H1 (cell line): ENCODE measurements around the gene KLHDC10. TPM values are rescaled to one million over a fixed set of nuclear protein-coding genes. Genes with fewer than 3 reads are reported as not detected.

Experiments
- CTCF ChIA-PET: fragments of 300-600 bp; sonication (Branson Sonifier 250); formaldehyde crosslinking; loops from one replicate; lab custom pipeline; 2021; ENCODE audit not compliant: partially characterized antibody; lab: Charles Lee
- POLR2A ChIA-PET: fragments of 300-600 bp; sonication (Branson Sonifier 250); formaldehyde crosslinking; loops from one replicate; lab custom pipeline; 2021; ENCODE audit warnings: inconsistent platforms; ENCODE audit not compliant: partially characterized antibody; lab: Charles Lee
- DNase-seq, 2 experiments: peaks; one replicate each; pipeline versions ENCODE4 v3.0.0 to v3.0.0-alpha.2; 2010 to 2022; ENCODE audit warnings: low spot score in 2 of 2, low read depth in 1 of 2, mixed read lengths in 1 of 2
- FAIRE-seq: peaks from 2 replicates; lab custom pipeline; 2011; peaks lifted over from hg19 to GRCh38; lab: Jason Lieb, UNC
- H2AFZ ChIP-seq: 2 replicates; pipeline ENCODE4 v1.8.1; 2012; ENCODE audit warnings: low read length, inconsistent platforms
- H2AK5ac ChIP-seq: 2 replicates; pipeline ENCODE4 v1.6.1; 2013; ENCODE audit warnings: low read depth, low read length
- H2BK120ac ChIP-seq: replicated peaks from 2 replicates; pipeline ENCODE3; 2013; ENCODE audit warnings: low read depth, low read length, inconsistent platforms
- H2BK12ac ChIP-seq: 2 replicates; pipeline ENCODE4 v1.6.1; 2013; ENCODE audit warnings: low read depth, low read length
- H2BK15ac ChIP-seq: 2 replicates; pipeline ENCODE4 v1.6.1; 2013; ENCODE audit warnings: low read length
- H2BK20ac ChIP-seq: 2 replicates; pipeline ENCODE4 v1.6.1; 2013; ENCODE audit warnings: low read length
- H2BK5ac ChIP-seq: 2 replicates; pipeline ENCODE4 v1.6.1; 2013; ENCODE audit warnings: low read depth, low read length
- H3K14ac ChIP-seq: 2 replicates; pipeline ENCODE4 v1.6.1; 2013; ENCODE audit warnings: inconsistent platforms; ENCODE audit not compliant: insufficient read length
- H3K18ac ChIP-seq: 2 replicates; pipeline ENCODE4 v1.6.1; 2013; ENCODE audit warnings: low read length; ENCODE audit errors: extremely low read depth
- H3K23ac ChIP-seq: 2 replicates; pipeline ENCODE4 v1.6.1; 2013; ENCODE audit warnings: inconsistent platforms; ENCODE audit not compliant: insufficient read length
- H3K23me2 ChIP-seq: 2 replicates; pipeline ENCODE4 v1.6.1; 2013; ENCODE audit warnings: low read depth, low read length
- H3K27ac ChIP-seq: 2 replicates; pipeline ENCODE4 v1.6.1; 2011; ENCODE audit warnings: low read depth, low read length, inconsistent platforms
- H3K27me3 ChIP-seq, 4 experiments: replicated peaks in 1 of 4; 1 replicate in 1 of 4; 2 replicates in 3 of 4; pipeline versions ENCODE4 v1.6.1 to v1.8.1; 2011 to 2013; ENCODE audit warnings: low read length in 3 of 4, mild to moderate bottlenecking in 3 of 4, inconsistent platforms in 2 of 4, mixed read lengths in 2 of 4, moderate library complexity in 1 of 4; ENCODE audit not compliant: control insufficient read depth in 3 of 4, insufficient read depth in 3 of 4; ENCODE audit errors: extremely low read depth in 1 of 4
- H3K36me3 ChIP-seq, 4 experiments: 2 replicates each; pipeline versions ENCODE4 v1.6.1 to v1.8.1; 2011 to 2013; ENCODE audit warnings: mild to moderate bottlenecking in 4 of 4, low read length in 3 of 4, moderate library complexity in 2 of 4, control low read depth in 1 of 4, inconsistent platforms in 1 of 4; ENCODE audit not compliant: insufficient read depth in 4 of 4, control insufficient read depth in 2 of 4
- H3K4ac ChIP-seq: replicated peaks from 2 replicates; pipeline ENCODE3; 2013; ENCODE audit warnings: low read length, low read depth, mixed read lengths, inconsistent platforms; ENCODE audit not compliant: insufficient read length
- H3K4me1 ChIP-seq, 4 experiments: replicated peaks in 1 of 4; 1 replicate in 1 of 4; 2 replicates in 3 of 4; pipeline versions ENCODE4 v1.6.1 to v1.8.1; 2011 to 2013; ENCODE audit warnings: low read length in 3 of 4, inconsistent platforms in 2 of 4, mixed read lengths in 1 of 4; ENCODE audit not compliant: insufficient read depth in 4 of 4, control insufficient read depth in 3 of 4
- H3K4me2 ChIP-seq, 2 experiments: 2 replicates each; pipeline versions ENCODE4 v1.6.1 to v1.8.1; 2011 to 2013; ENCODE audit warnings: low read depth in 2 of 2, low read length in 2 of 2, control low read depth in 1 of 2, inconsistent platforms in 1 of 2, mild to moderate bottlenecking in 1 of 2; ENCODE audit not compliant: insufficient read depth in 1 of 2
- H3K4me3 ChIP-seq, 4 experiments: fragments of 200-600, 300-600 bp in 1 of 4; sonication (generic), shearing (Covaris generic), sonication (Bioruptor Twin) in 1 of 4; 2 replicates each; pipeline versions ENCODE4 v1.5.1 to v1.8.1; 2011 to 2016; ENCODE audit warnings: low read length in 4 of 4, low read depth in 3 of 4, control low read depth in 2 of 4, inconsistent platforms in 2 of 4, mild to moderate bottlenecking in 2 of 4, mixed read lengths in 1 of 4, moderate library complexity in 1 of 4; ENCODE audit not compliant: insufficient read depth in 2 of 4; ENCODE audit errors: extremely low read depth in 1 of 4
- H3K56ac ChIP-seq: replicated peaks from 2 replicates; pipeline ENCODE3; 2013; ENCODE audit warnings: low read depth, mild to moderate bottlenecking, mixed read lengths, low read length, inconsistent platforms; ENCODE audit not compliant: insufficient read length
- H3K79me1 ChIP-seq: 2 replicates; pipeline ENCODE4 v1.6.1; 2013; ENCODE audit warnings: low read depth, low read length, control low read depth
- H3K79me2 ChIP-seq, 2 experiments: 2 replicates each; pipeline versions ENCODE4 v1.6.1 to v1.8.1; 2012 to 2013; ENCODE audit warnings: low read length in 2 of 2, mild to moderate bottlenecking in 2 of 2, inconsistent platforms in 1 of 2; ENCODE audit not compliant: insufficient read depth in 2 of 2, control insufficient read depth in 1 of 2
- H3K9ac ChIP-seq, 4 experiments: replicated peaks in 1 of 4; 1 replicate in 1 of 4; 2 replicates in 3 of 4; pipeline versions ENCODE4 v1.6.1 to v1.8.1; 2011 to 2013; ENCODE audit warnings: low read depth in 3 of 4, low read length in 3 of 4, control low read depth in 2 of 4, mild to moderate bottlenecking in 2 of 4, moderate library complexity in 2 of 4, inconsistent platforms in 1 of 4; ENCODE audit errors: extremely low read depth in 1 of 4
- H3K9me3 ChIP-seq, 2 experiments: 2 replicates each; pipeline versions ENCODE4 v1.6.1 to v1.8.1; 2012 to 2013; ENCODE audit warnings: mild to moderate bottlenecking in 2 of 2, moderate library complexity in 2 of 2, control low read depth in 1 of 2, inconsistent platforms in 1 of 2, low read depth in 1 of 2, low read length in 1 of 2, mixed read lengths in 1 of 2; ENCODE audit not compliant: insufficient read depth in 2 of 2
- H4K20me1 ChIP-seq, 2 experiments: replicated peaks in 1 of 2; 2 replicates each; pipeline versions ENCODE3 to v1.8.1; 2011 to 2013; ENCODE audit warnings: inconsistent platforms in 2 of 2, low read length in 2 of 2, mild to moderate bottlenecking in 1 of 2; ENCODE audit not compliant: insufficient read depth in 2 of 2, control insufficient read depth in 1 of 2
- H4K5ac ChIP-seq: 2 replicates; pipeline ENCODE4 v1.6.1; 2013; ENCODE audit warnings: low read length, low read depth, mixed read lengths, inconsistent platforms; ENCODE audit not compliant: insufficient read length
- H4K8ac ChIP-seq: 2 replicates; pipeline ENCODE4 v1.8.0; 2013; ENCODE audit warnings: mild to moderate bottlenecking, moderate library complexity, low read length, inconsistent platforms; ENCODE audit not compliant: insufficient read depth; ENCODE audit errors: extremely low read depth
- H4K91ac ChIP-seq: replicated peaks from 2 replicates; pipeline ENCODE3; 2013; ENCODE audit warnings: low read length, mixed read lengths, inconsistent platforms; ENCODE audit not compliant: insufficient read length
- ATF3 ChIP-seq: IDR thresholded peaks from 2 replicates; pipeline ENCODE4 v1.6.1; 2011; ENCODE audit warnings: low read depth, mild to moderate bottlenecking, low read length; ENCODE audit not compliant: insufficient read depth
- BCL11A ChIP-seq, 2 experiments: IDR thresholded peaks; one replicate each; pipeline ENCODE4 v1.6.1; 2011; ENCODE audit warnings: low read depth in 2 of 2, low read length in 2 of 2, mild to moderate bottlenecking in 2 of 2
- CBX8 ChIP-seq: fragments of 300-800, 300-1000 bp; sonication (generic); IDR thresholded peaks from 2 replicates; pipeline ENCODE4 v1.7.1; 2016; ENCODE audit warnings: low read depth, low read length, borderline replicate concordance
- CHD1 ChIP-seq: IDR thresholded peaks from 2 replicates; pipeline ENCODE4 v1.6.1; 2012; ENCODE audit warnings: low read depth, low read length, improper control_type of control experiment
- POU5F1 ChIP-seq: IDR thresholded peaks from 2 replicates; pipeline ENCODE4 v1.6.1; 2011; ENCODE audit warnings: low read depth, mild to moderate bottlenecking, low read length, moderate library complexity
- RAD21 ChIP-seq, 2 experiments: IDR thresholded peaks in 1 of 2; conservative IDR thresholded peaks in 1 of 2; 2 replicates each; pipeline ENCODE4 v1.6.1; 2011; ENCODE audit warnings: low read depth in 2 of 2, low read length in 2 of 2, improper control_type of control experiment in 1 of 2, inconsistent platforms in 1 of 2, mild to moderate bottlenecking in 1 of 2, moderate library complexity in 1 of 2
- RNF2 ChIP-seq: fragments of 200-900, 300-1000 bp; sonication (generic); IDR thresholded peaks from 2 replicates; pipeline ENCODE4 v1.7.1; 2016; ENCODE audit warnings: borderline replicate concordance, low read depth, mild to moderate bottlenecking, antibody characterized with exemption, low read length; ENCODE audit not compliant: poor library complexity, severe bottlenecking; ENCODE audit errors: missing control alignments
- SRF ChIP-seq: IDR thresholded peaks from 2 replicates; pipeline ENCODE4 v1.6.1; 2011; ENCODE audit warnings: mild to moderate bottlenecking, low read depth, low read length, moderate library complexity
- TBP ChIP-seq: IDR thresholded peaks from 2 replicates; pipeline ENCODE4 v1.6.1; 2011; ENCODE audit warnings: low read depth, low read length, improper control_type of control experiment
- WGBS, 2 experiments: shearing (Covaris generic) in 1 of 2; methylation state at CpG; one replicate each; pipeline versions ENCODE4 v1.1.6 to v1.1.7; 2013 to 2015; ENCODE audit warnings: low lambda C conversion rate in 2 of 2, mixed read lengths in 2 of 2, inconsistent platforms in 1 of 2, low coverage in 1 of 2, missing lambda C conversion rate in 1 of 2; ENCODE audit not compliant: insufficient replicate concordance in 2 of 2, insufficient coverage in 1 of 2, insufficient read length in 1 of 2; ENCODE audit errors: extremely low coverage in 1 of 2, missing lambda C conversion rate in 1 of 2; 5-methylcytosine and 5-hydroxymethylcytosine counted together
- polyA plus RNA-seq, 7 experiments: library from polyadenylated mRNA; depleted of rRNA in 3 of 7; stranded (reverse) in 5 of 7; unstranded in 2 of 7; fragments of >200 nt in 5 of 7; fragments of 200-250 nt in 2 of 7; gene quantifications; 1 replicate in 5 of 7; 2 replicates in 1 of 7; 4 replicates in 1 of 7; pipeline versions ENCODE4 v1.2.1 to v1.2.3, GENCODE V29; 2011 to 2013; ENCODE audit warnings: missing spikeins in 2 of 7, mixed read lengths in 2 of 7
- total RNA-seq: library from RNA; stranded (reverse); fragmentation: NEBNext Ultra II Directional; extraction: Animal tissue kit (Norgen Biotek cat#: 25700); gene quantifications from 2 replicates; pipeline ENCODE4 v1.2.1, GENCODE V29; 2021

Gene KLHDC10
- total and polyA plus RNA-seq, 2 of the 8 experiments (the other 6 are each of a cell fraction or from before 2014, with no cell fraction given), result 6.6 to 14.5 TPM

GRCh38 chr7:130157700-130158099 is 87.4 kb downstream of the KLHDC10 start:
- H3K18ac ChIP-seq, result no peak overlapping the region
- H3K4me1 ChIP-seq, result no peaks in the 10 kb centered on the region
- no peak overlapping the region for H2AFZ ChIP-seq
- no peaks in the 10 kb centered on the region for H3K23me2 ChIP-seq
- no peaks in the 10 kb centered on the region for H3K27me3 ChIP-seq
- no peak overlapping the region for H2BK5ac ChIP-seq
- no peak overlapping the region for H3K4ac ChIP-seq
- no peak overlapping the region for H3K23ac ChIP-seq
- no peak overlapping the region for H2BK20ac ChIP-seq
- no peak overlapping the region for H2BK120ac ChIP-seq
- no peaks in the 10 kb centered on the region; a peak in 3 of 4 replicates for H3K9me3 ChIP-seq
- H3K4me2 ChIP-seq, result no peak overlapping the region
- no peaks in the 10 kb centered on the region for H3K79me2 ChIP-seq
- H3K56ac ChIP-seq, result no peak overlapping the region
- H4K5ac ChIP-seq, result no peak overlapping the region
- 93% methylated on average over 7 of the region's 7 CpGs; no CpG with 5 or more reads in 1 of the 2 experiments for WGBS, 2 experiments
- ChIA-PET POLR2A (interaction anchor here (1.2 kb wide), 2 partner anchors 16 to 48 kb away, joined by 3 to 5 read pairs; partner anchors contain the start of gene TMEM209), CTCF (interaction anchor here (0.7 to 1.8 kb wide), 5 partner anchors 17 to 600 kb away, joined by 3 to 4 read pairs (median 3); no protein-coding TSS in a partner anchor)
- no peak overlapping the region for H2BK12ac ChIP-seq
- peaks cover 0 to 1% of the 10 kb centered on the region in 2 experiments for H4K20me1 ChIP-seq
- no peak overlapping the region for H4K91ac ChIP-seq
- H2AK5ac ChIP-seq, result no peak overlapping the region
- H3K4me3 ChIP-seq, result no peak overlapping the region
- H3K27ac ChIP-seq, result no peak overlapping the region
- no peaks in the 10 kb centered on the region for H3K79me1 ChIP-seq
- no peak for DNase-seq
- FAIRE-seq, result no peak
- TF ChIP-seq ATF3 (no peak), CHD1 (no peak), CBX8 (no peak), BCL11A (IDR thresholded peaks at IDR 0.05; ENCODE audit: low read depth in 2 of 2, low read length in 2 of 2) (no peak), RAD21 (IDR thresholded peaks at IDR 0.05 in 1 of 2, conservative IDR thresholded peaks at IDR 0.05 in 1 of 2; ENCODE audit: low read depth in 2 of 2, low read length in 2 of 2) (no peak), SRF (no peak), RNF2 (no peak), TBP (no peak), POU5F1 (no peak)
- H3K36me3 ChIP-seq, result peaks cover 0 to 3% (median 0%) of the 10 kb centered on the region in 4 experiments; a peak in 2 of 8 replicates
- H3K9ac ChIP-seq, result no peak overlapping the region
- no peak overlapping the region for H4K8ac ChIP-seq
- H3K14ac ChIP-seq, result no peak overlapping the region
- no peak overlapping the region for H2BK15ac ChIP-seq
